ENCODE data around the gene NR6A1. TPM values are rescaled to one million over a fixed set of nuclear protein-coding genes. Genes with fewer than 3 reads are reported as not detected.

The NR6A1 gene
- total and polyA plus RNA-seq, 12 donors: 0.29 to 2.0 (median 1.2) TPM

- DNase-seq: no peak
- TF ChIP-seq CTCF (IDR thresholded peaks at IDR 0.05): no peak
- H3K36me3 ChIP-seq: no peaks in the 10 kb centered on the region
- 46 to 52% methylated on average over 17 of the region's 17 CpGs for WGBS, 2 donors
- ATAC-seq: no peak
- no peaks in the 10 kb centered on the region for H3K4me1 ChIP-seq
- no peak overlapping the region for H3K4me3 ChIP-seq
- intact Hi-C loops (cut with DNase I): no loop called here
- H3K9me3 ChIP-seq: no peaks in the 10 kb centered on the region
- no peak overlapping the region for H3K27ac ChIP-seq
- H3K27me3 ChIP-seq: peaks cover 0 to 80% (median 55%) of the 10 kb centered on the region in 7 donors
Measured at GRCh38 chr9:124486778-124487259, 284.3 kb downstream of the NR6A1 start.

GRCh38 chr9:124485936-124486335 is 285.2 kb downstream of the NR6A1 start:
- Histone ChIP-seq H3K4me1 (no peaks in the 10 kb centered on the region), H3K27ac (no peak overlapping the region), H3K9me3 (no peaks in the 10 kb centered on the region), H3K36me3 (no peaks in the 10 kb centered on the region), H3K27me3 (peaks cover 0 to 86% (median 57%) of the 10 kb centered on the region in 7 donors), H3K4me3 (no peak overlapping the region)
- DNase-seq (no peak), ATAC-seq (no peak)
- 59 to 66% methylated on average over 15 of the region's 15 CpGs for WGBS, 2 donors
- TF ChIP-seq CTCF (IDR thresholded peaks at IDR 0.05): no peak
- intact Hi-C loops (cut with DNase I): no loop called here

DNA sequence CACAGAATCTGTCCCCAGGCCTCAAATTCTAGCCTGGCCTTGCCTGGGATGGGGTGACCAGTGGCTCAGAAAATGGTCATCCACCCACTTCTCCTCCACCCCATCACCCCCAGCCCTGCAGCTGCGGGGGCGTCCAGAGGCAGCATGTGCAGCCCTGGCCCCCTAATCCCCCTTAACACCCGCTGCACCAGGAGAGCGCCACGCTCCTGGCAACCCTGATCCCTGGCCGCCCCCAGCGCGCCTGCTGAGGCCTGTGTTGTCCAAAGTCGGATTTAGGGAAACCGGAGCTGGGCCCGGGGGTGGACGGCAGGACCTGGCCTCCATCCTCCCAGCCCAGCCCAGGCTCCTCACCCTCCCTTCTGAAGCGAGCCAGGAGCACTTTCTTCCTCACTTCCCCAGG is 285.9 kb downstream of the NR6A1 start:
- Histone ChIP-seq H3K36me3 (no peaks in the 10 kb centered on the region), H3K27ac (no peak overlapping the region), H3K9me3 (no peaks in the 10 kb centered on the region), H3K27me3 (peaks cover 0 to 86% (median 60%) of the 10 kb centered on the region in 7 donors), H3K4me3 (no peak overlapping the region), H3K4me1 (no peaks in the 10 kb centered on the region)
- intact Hi-C loops (cut with DNase I): no loop called here
- WGBS, 2 donors: 61 to 63% methylated on average over 13 of the region's 13 CpGs
- ATAC-seq (no peak), DNase-seq (no peak)
- TF ChIP-seq CTCF (IDR thresholded peaks at IDR 0.05): no peak

- H3K4me1 ChIP-seq: no peaks in the 10 kb centered on the region
- DNase-seq (no peak), ATAC-seq (no peak)
- no peaks in the 10 kb centered on the region for H3K9me3 ChIP-seq
- peaks cover 11 to 91% (median 76%) of the 10 kb centered on the region in 7 donors for H3K27me3 ChIP-seq
- TF ChIP-seq CTCF (IDR thresholded peaks at IDR 0.05): no peak
- no peak overlapping the region for H3K27ac ChIP-seq
- H3K4me3 ChIP-seq: no peak overlapping the region
- 95 to 96% methylated on average over 9 of the region's 9 CpGs for WGBS, 2 donors
- H3K36me3 ChIP-seq: no peaks in the 10 kb centered on the region
- intact Hi-C loops (cut with DNase I): no loop called here
Measured at GRCh38 chr9:124483481-124483880, 287.6 kb downstream of the NR6A1 start.

Data from heart right ventricle (tissue), 16 donors.